Nephron (organoid): ENCODE measurements around the gene SERF2.
"Not testable (repeated sequence)": the region's sequence is repeated elsewhere in the genome, so short reads cannot be mapped to it uniquely, and the experiment has no call there.

ENCODE experiments used
- H3K27ac Mint-ChIP-seq, 3 experiments: 2 replicates each; pipeline ENCODE4 v1.8.0; 2020; ENCODE audit warnings: mixed read lengths in 3 of 3, mild to moderate bottlenecking in 2 of 3, moderate library complexity in 1 of 3
- H3K27me3 Mint-ChIP-seq: 2 replicates; pipeline ENCODE4 v1.8.0; 2021; ENCODE audit warnings: low read depth, mild to moderate bottlenecking, moderate library complexity, mixed read lengths
- H3K36me3 Mint-ChIP-seq: 2 replicates; pipeline ENCODE4 v1.8.0; 2020; ENCODE audit warnings: low read depth, mixed read lengths
- H3K4me1 Mint-ChIP-seq: 2 replicates; pipeline ENCODE4 v1.8.0; 2020; ENCODE audit warnings: mixed read lengths
- H3K4me3 Mint-ChIP-seq, 3 experiments: 2 replicates each; pipeline ENCODE4 v1.8.0; 2020; ENCODE audit warnings: mild to moderate bottlenecking in 3 of 3, mixed read lengths in 3 of 3, moderate library complexity in 2 of 3
- H3K9me3 Mint-ChIP-seq: 2 replicates; pipeline ENCODE4 v1.8.0; 2020; ENCODE audit warnings: mixed read lengths
- CTCF ChIP-seq, 3 experiments: fragments of 200-600 bp; sonication (generic); IDR thresholded peaks; one replicate each; pipeline ENCODE4 v1.5.0; 2021; ENCODE audit warnings: antibody characterized with exemption in 3 of 3; ENCODE audit not compliant: unreplicated experiment in 3 of 3

SERF2 gene

GRCh38 chr15:43808435-43808950 lies 16.4 kb downstream of the SERF2 start:
- no peaks in the 10 kb centered on the region for H3K9me3 Mint-ChIP-seq

DNA sequence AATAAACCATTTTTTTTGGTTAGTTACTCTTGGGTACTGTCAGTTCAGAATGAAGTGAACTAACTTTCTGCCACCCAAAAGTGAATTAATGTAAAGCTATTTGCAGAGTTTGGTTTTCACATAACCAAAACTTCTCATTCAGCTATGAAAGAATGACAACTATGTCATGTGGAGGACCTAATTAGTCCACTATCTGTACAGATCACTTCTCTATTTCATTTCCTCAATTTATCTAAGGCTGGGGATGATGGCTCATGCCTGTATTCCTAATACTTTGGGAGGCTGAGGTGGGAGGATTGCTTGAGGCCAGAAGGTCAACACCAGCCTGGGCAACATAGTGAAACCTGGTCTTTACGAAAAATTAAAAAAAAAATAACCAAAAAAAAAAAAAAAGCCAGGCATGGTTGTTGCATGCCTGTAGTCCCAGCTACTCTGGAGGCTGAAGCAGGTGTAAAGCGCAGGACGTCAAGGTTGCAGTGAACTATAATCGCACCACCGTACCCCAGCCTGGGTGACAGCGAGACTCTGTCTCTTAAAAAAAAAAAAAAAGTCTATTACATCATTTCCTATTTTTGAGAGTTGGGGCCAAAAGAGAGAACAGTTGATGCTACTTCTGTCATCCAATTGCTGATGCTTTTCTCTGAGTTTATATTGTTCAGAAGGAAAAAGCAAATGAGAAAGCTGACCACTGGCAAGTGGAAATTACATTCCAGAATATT lies 17.0 kb downstream of the SERF2 start:
- H3K9me3 Mint-ChIP-seq: no peaks in the 10 kb centered on the region
- H3K27me3 Mint-ChIP-seq: no peaks in the 10 kb centered on the region
- H3K36me3 Mint-ChIP-seq: peaks cover 74% of the 10 kb centered on the region
- no peaks in the 10 kb centered on the region for H3K4me1 Mint-ChIP-seq
- H3K27ac Mint-ChIP-seq: no peak overlapping the region
- no peak for TF ChIP-seq CTCF (IDR thresholded peaks at IDR 0.05; ENCODE audit: unreplicated experiment in 3 of 3)
- H3K4me3 Mint-ChIP-seq: no peak overlapping the region

More at GRCh38 chr15:43808435-43808950, 16.4 kb downstream of the SERF2 start:
- TF ChIP-seq CTCF (IDR thresholded peaks at IDR 0.05; ENCODE audit: unreplicated experiment in 3 of 3): no peak
- Mint-ChIP-seq H3K27ac (no peak overlapping the region), H3K36me3 (peaks cover 69% of the 10 kb centered on the region), H3K4me3 (no peak overlapping the region), H3K27me3 (no peaks in the 10 kb centered on the region), H3K4me1 (no peaks in the 10 kb centered on the region)

DNA sequence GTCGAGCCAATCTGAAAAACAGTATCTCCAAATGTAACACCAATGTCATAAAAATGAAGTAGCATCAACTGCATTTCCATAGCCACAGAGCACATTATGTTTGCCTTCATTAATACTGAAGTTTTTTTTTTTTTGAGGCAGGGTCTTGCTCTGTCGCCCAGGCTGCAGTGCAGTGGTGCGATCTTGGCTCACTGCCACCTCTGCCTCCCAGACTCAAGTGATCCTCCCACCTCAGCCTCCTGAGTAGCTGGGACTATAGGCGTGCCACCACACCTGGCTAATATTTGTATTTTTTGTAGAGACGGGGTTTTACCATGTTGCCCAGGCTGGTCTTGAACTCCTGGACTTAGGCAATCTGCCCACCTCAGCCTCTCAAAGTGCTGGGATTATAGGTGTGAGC lies 22.9 kb downstream of the SERF2 start:
- H3K27me3 Mint-ChIP-seq, H3K9me3 Mint-ChIP-seq, H3K4me3 Mint-ChIP-seq, H3K27ac Mint-ChIP-seq, H3K4me1 Mint-ChIP-seq: not testable (repeated sequence)
- H3K36me3 Mint-ChIP-seq: peaks cover 53% of the 10 kb centered on the region

- Mint-ChIP-seq H3K4me1 (peaks cover 15% of the 10 kb centered on the region), H3K36me3 (peaks cover 25% of the 10 kb centered on the region), H3K27ac (peak overlapping the region in 1 of 3 experiments; percentile 0)
Measured at GRCh38 chr15:43821505-43821904, 29.4 kb downstream of the SERF2 start.

GRCh38 chr15:43824302-43825246 lies 32.5 kb downstream of the SERF2 start, which contains the start of gene MFAP1:
MFAP1 (minus strand) TSS chr15:43824690; CDS start chr15:43824569, 121 bp downstream.
- TF ChIP-seq CTCF (IDR thresholded peaks at IDR 0.05; ENCODE audit: unreplicated experiment in 3 of 3): no peak
- Mint-ChIP-seq H3K4me1 (peaks cover 26% of the 10 kb centered on the region), H3K4me3 (peak within 1 kb of the TSS; percentile 91 to 98 (median 94)), H3K36me3 (peaks cover 19% of the 10 kb centered on the region), H3K9me3 (peaks cover 3% of the 10 kb centered on the region), H3K27ac (peak within 1 kb of the TSS; percentile 89 to 98 (median 98)), H3K27me3 (no peaks in the 10 kb centered on the region)

More at GRCh38 chr15:43821505-43821904, 29.4 kb downstream of the SERF2 start:
- Mint-ChIP-seq H3K9me3 (peaks cover 3% of the 10 kb centered on the region), H3K27me3 (no peaks in the 10 kb centered on the region), H3K4me3 (peak overlapping the region; percentile 52 to 77 (median 76))
- TF ChIP-seq CTCF (IDR thresholded peaks at IDR 0.05; ENCODE audit: unreplicated experiment in 3 of 3): no peak

DNA sequence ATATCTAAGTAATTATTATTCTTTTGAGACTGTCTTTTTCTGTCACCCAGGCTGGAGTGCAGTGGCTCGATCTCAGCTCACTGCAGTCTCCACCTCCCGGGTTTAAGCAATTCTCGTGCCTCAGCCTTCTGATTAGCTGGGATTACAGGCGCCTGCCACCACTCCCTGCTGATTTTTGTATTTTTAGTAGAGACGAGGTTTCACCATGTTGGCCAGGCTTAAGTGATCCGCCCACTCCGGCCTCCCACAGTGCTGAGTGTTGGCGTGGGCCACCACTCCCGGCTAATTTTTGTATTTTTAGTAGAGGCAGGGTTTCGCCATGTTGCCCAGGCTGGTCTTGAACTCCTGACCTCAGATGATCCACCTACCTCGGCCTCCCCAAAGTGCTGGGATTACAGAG lies 33.2 kb downstream of the SERF2 start:
- H3K9me3 Mint-ChIP-seq, H3K27me3 Mint-ChIP-seq, H3K27ac Mint-ChIP-seq: not testable (repeated sequence)
- Mint-ChIP-seq H3K36me3 (peaks cover 16% of the 10 kb centered on the region), H3K4me3 (peak overlapping the region; percentile 52 to 87 (median 79)), H3K4me1 (peaks cover 26% of the 10 kb centered on the region)
